Motor neuron (in vitro differentiated cells): ENCODE measurements around the gene TNFRSF12A. TPM values are rescaled to one million over a fixed set of nuclear protein-coding genes. Genes with fewer than 3 reads are reported as not detected.
"Not testable (repeated sequence)": the region's sequence is repeated elsewhere in the genome, so short reads cannot be mapped to it uniquely, and the experiment has no call there.

Experiments used
- ATAC-seq, 8 experiments: fragments of 200-7000 bp; cut with Tn5 transposase; replicated peaks in 6 of 8; 2 replicates each; pipeline ENCODE4 v1.8.0; 2021; ENCODE audit warnings: mild to moderate bottlenecking in 8 of 8, moderate library complexity in 8 of 8
- H3K27ac ChIP-seq, 2 donors: fragments of 250-450 bp; sonication (Bioruptor Pico); 2 replicates each; pipeline ENCODE4 v1.9.0; 2021; ENCODE audit warnings: antibody characterized with exemption in 2 of 2, mild to moderate bottlenecking in 2 of 2, moderate library complexity in 1 of 2
- H3K4me1 ChIP-seq, 2 donors: fragments of 250-450 bp; sonication (Bioruptor Pico); replicated peaks in 1 of 2; 2 replicates each; pipeline ENCODE4 v1.6.1; 2021; ENCODE audit warnings: antibody characterized with exemption in 2 of 2, mild to moderate bottlenecking in 2 of 2, moderate library complexity in 1 of 2
- H3K4me3 ChIP-seq, 5 donors: fragments of 250-450 bp; sonication (Bioruptor Pico); 2 replicates each; pipeline ENCODE4 v1.9.0; 2021; ENCODE audit warnings: antibody characterized with exemption in 5 of 5, mild to moderate bottlenecking in 5 of 5, moderate library complexity in 4 of 5
- WGBS, 10 experiments: fragments of 450-650 bp; shearing (Covaris generic); methylation state at CpG; one replicate each; pipeline ENCODE4 v1.0.0; 2022; 5-methylcytosine and 5-hydroxymethylcytosine counted together
- in situ Hi-C, 9 experiments: fragments of 400-800 bp; cut with MboI; loops; one replicate each; pipeline ENCODE4 v1.15.0; 2021; ENCODE audit warnings: low sequenced_read_pairs in 9 of 9, low pct_unique_long_range_greater_than_20kb in 2 of 9; ENCODE audit not compliant: unreplicated experiment in 9 of 9
- total RNA-seq, 8 experiments: library from RNA; unstranded; fragments of 300-600 nt; gene quantifications; 2 replicates each; pipeline versions ENCODE4 v1.2.3 to v1.2.4, GENCODE V29; 2022

The TNFRSF12A gene
- total RNA-seq, 8 experiments from 2014 or later = 4.3 to 144 (median 14.3) TPM

GRCh38 chr16:3060339-3061127 lies 40.4 kb downstream of the TNFRSF12A start:
- WGBS, 10 experiments = 57 to 100% (median 87%) methylated on average over 1 to 9 of the region's 14 CpGs; no CpG with 5 or more reads in 1 of the 10 experiments
- in situ Hi-C loops = no loop called here
- H3K4me3 ChIP-seq = no peak overlapping the region
- H3K27ac ChIP-seq = no peak overlapping the region
- ATAC-seq = no peak
- H3K4me1 ChIP-seq = peaks cover 3 to 9% of the 10 kb centered on the region in 2 donors

DNA sequence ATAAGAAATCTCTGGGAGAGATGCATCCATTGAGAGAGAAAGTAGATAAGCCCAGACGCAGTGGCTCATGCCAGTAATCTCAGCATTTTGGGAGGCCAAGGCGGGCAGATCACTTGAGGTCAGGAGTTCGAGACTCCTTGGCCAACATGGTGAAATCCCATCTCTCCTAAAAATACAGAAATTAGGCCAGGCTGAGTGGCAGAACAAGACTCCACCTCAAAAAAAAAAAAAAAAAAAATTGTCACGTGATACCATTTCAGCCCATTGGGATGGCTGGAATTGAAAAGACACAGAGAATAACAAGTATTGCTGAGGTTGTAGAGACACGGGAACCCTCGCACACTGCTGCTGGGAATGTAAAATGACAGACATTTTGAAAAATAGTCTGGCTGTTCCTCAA lies 42.4 kb downstream of the TNFRSF12A start:
- WGBS, 10 experiments = 60 to 100% (median 87%) methylated on average over 1 to 6 of the region's 6 CpGs
- ATAC-seq = no peak
- no peak overlapping the region for H3K4me3 ChIP-seq
- H3K4me1 ChIP-seq = peaks cover 3 to 9% of the 10 kb centered on the region in 2 donors
- in situ Hi-C loops = no loop called here
- no peak overlapping the region for H3K27ac ChIP-seq

GRCh38 chr16:3063625-3064386 lies 43.6 kb downstream of the TNFRSF12A start:
- Histone ChIP-seq H3K4me1 (peaks cover 0 to 6% of the 10 kb centered on the region in 2 donors), H3K27ac (no peak overlapping the region), H3K4me3 (no peak overlapping the region)
- ATAC-seq = no peak
- in situ Hi-C loops = no loop called here
- WGBS, 10 experiments = 76 to 100% (median 82%) methylated on average over 1 to 6 of the region's 8 CpGs; no CpG with 5 or more reads in 4 of the 10 experiments

DNA sequence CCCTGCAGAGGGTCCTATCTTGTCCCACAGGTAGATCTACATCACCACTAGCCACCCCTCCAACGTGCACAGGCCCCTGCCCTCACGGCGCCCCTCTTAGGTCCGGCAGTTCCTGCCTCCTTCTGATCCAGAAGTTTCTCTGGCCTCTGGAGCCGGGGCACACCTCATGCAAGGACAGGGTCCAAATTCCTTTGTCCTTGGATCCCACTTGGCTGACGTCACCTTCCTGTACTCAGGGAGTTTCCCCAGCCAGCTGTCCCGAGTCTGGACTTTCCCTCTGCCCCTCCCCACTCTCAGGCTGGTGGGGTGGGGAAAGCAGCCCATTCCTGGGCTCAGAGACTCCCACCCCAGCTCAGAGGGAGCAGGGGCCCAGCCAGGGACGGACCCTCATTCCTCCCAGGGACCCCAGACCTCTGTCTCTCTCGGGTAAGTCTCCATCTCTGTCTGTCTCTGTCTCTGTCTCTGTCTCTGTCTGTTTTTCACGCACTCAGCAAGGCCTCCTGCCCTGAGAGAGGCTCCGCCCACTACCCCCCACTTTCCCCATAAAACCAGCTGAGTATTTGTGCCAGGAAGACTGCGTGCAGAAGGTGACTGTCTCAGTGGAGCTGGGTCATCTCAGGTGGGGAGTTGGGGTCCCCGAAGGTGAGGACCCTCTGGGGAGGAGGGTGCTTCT lies 45.0 kb downstream of the TNFRSF12A start, which contains the start of gene IL32:
TSS of gene IL32 (plus strand) at position 572 of the 673 bp plus-strand sequence. CDS start 172 bp downstream, outside the sequence.
- Histone ChIP-seq H3K4me3 (no peak within 1 kb of the TSS), H3K4me1 (no peaks in the 10 kb centered on the region), H3K27ac (no peak within 1 kb of the TSS)
- in situ Hi-C loops = no loop called here
- ATAC-seq = peak in 6 of 8 experiments; percentile 14 to 86 (median 54)
- WGBS, 10 experiments = 33 to 84% (median 60%) methylated on average over 1 to 7 of the region's 13 CpGs; no CpG with 5 or more reads in 7 of the 10 experiments

- H3K4me3 ChIP-seq = no peak overlapping the region
- in situ Hi-C loops = no loop called here
- 40 to 100% (median 91%) methylated on average over 1 to 4 of the region's 26 CpGs; no CpG with 5 or more reads in 4 of the 10 experiments for WGBS, 10 experiments
- no peak overlapping the region for H3K27ac ChIP-seq
- peak in 2 of 8 experiments; percentile 7 to 8 for ATAC-seq
- H3K4me1 ChIP-seq = no peaks in the 10 kb centered on the region
Observed at GRCh38 chr16:3065742-3066439, 45.7 kb downstream of the TNFRSF12A start.

- H3K4me1 ChIP-seq = no peaks in the 10 kb centered on the region
- H3K4me3 ChIP-seq = no peak overlapping the region
- 100% methylated on average over 1 of the region's 7 CpGs; no CpG with 5 or more reads in 9 of the 10 experiments for WGBS, 10 experiments
- in situ Hi-C loops = no loop called here
- no peak for ATAC-seq
- no peak overlapping the region for H3K27ac ChIP-seq
Observed at GRCh38 chr16:3066440-3066748, 46.2 kb downstream of the TNFRSF12A start.

GRCh38 chr16:3068487-3068886 lies 48.3 kb downstream of the TNFRSF12A start:
- no peaks in the 10 kb centered on the region for H3K4me1 ChIP-seq
- no peak overlapping the region for H3K4me3 ChIP-seq
- 40 to 90% (median 73%) methylated on average over 1 to 3 of the region's 4 CpGs; no CpG with 5 or more reads in 5 of the 10 experiments for WGBS, 10 experiments
- ATAC-seq = no peak
- in situ Hi-C loops = no loop called here
- no peak overlapping the region for H3K27ac ChIP-seq

DNA sequence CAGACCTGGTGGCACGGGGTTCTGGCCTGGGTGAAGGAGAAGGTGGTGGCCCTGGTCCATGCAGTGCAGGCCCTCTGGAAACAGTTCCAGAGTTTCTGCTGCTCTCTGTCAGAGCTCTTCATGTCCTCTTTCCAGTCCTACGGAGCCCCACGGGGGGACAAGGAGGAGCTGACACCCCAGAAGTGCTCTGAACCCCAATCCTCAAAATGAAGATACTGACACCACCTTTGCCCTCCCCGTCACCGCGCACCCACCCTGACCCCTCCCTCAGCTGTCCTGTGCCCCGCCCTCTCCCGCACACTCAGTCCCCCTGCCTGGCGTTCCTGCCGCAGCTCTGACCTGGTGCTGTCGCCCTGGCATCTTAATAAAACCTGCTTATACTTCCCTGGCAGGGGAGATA lies 49.0 kb downstream of the TNFRSF12A start:
- H3K27ac ChIP-seq, H3K4me1 ChIP-seq, H3K4me3 ChIP-seq, in situ Hi-C loops, ATAC-seq: not testable (repeated sequence)
- WGBS, 10 experiments = no CpG with 5 or more reads among the region's 11 CpGs

GRCh38 chr16:3070608-3071111 lies 50.5 kb downstream of the TNFRSF12A start:
- Histone ChIP-seq H3K4me3 (no peak overlapping the region), H3K27ac (no peak overlapping the region), H3K4me1 (no peaks in the 10 kb centered on the region)
- 87 to 100% (median 94%) methylated on average over 2 to 7 of the region's 9 CpGs; no CpG with 5 or more reads in 7 of the 10 experiments for WGBS, 10 experiments
- in situ Hi-C loops = no loop called here
- peak in 2 of 8 experiments; percentile 15 to 25 for ATAC-seq

- WGBS, 10 experiments = 0 to 100% (median 84%) methylated on average over 1 to 6 of the region's 7 CpGs; no CpG with 5 or more reads in 2 of the 10 experiments
- no peak for ATAC-seq
- Histone ChIP-seq H3K4me1 (no peaks in the 10 kb centered on the region), H3K27ac (no peak overlapping the region), H3K4me3 (no peak overlapping the region)
- in situ Hi-C loops = no loop called here
Observed at GRCh38 chr16:3071655-3072054, 51.5 kb downstream of the TNFRSF12A start.
